ENCODE data around the gene PROM1. TPM values are rescaled to one million over a fixed set of nuclear protein-coding genes. Genes with fewer than 3 reads are reported as not detected.

Gene PROM1
- polyA plus RNA-seq, 1 donor from 2014 or later, result 1.1 TPM

GRCh38 chr4:15925830-15926229 is 158.0 kb downstream of the PROM1 start:
- H3K27me3 ChIP-seq (ENCODE audit: insufficient read depth, low read depth, low read length), result no peaks in the 10 kb centered on the region
- no peak overlapping the region for H3K27ac ChIP-seq (ENCODE audit: low read length)
- H3K4me3 ChIP-seq (ENCODE audit: low read length), result no peak overlapping the region
- no peaks in the 10 kb centered on the region for H3K9me2 ChIP-seq (ENCODE audit: insufficient read depth, low read length)
- no peak overlapping the region for H3K4me2 ChIP-seq (ENCODE audit: low read length)
- H3K79me2 ChIP-seq (replicated peaks; ENCODE audit: insufficient read depth, low read length), result no peaks in the 10 kb centered on the region
- no peak overlapping the region for H2AFZ ChIP-seq (ENCODE audit: low read depth, low read length)
- H3K9me3 ChIP-seq (ENCODE audit: low read length), result no peaks in the 10 kb centered on the region
- H3F3A ChIP-seq (ENCODE audit: insufficient read depth, low read length, poor library complexity, severe bottlenecking), result no peaks in the 10 kb centered on the region
- no peaks in the 10 kb centered on the region for H3K36me3 ChIP-seq (ENCODE audit: insufficient read depth, low read length)
- no peak overlapping the region for H3K9ac ChIP-seq (ENCODE audit: low read length)
- TF ChIP-seq CTCF (IDR thresholded peaks at IDR 0.05; ENCODE audit: poor library complexity, severe bottlenecking) (no peak), SMC3 (conservative IDR thresholded peaks at IDR 0.05; ENCODE audit: poor library complexity) (no peak), RAD21 (conservative IDR thresholded peaks at IDR 0.05) (no peak), EP300 (conservative IDR thresholded peaks at IDR 0.05; ENCODE audit: poor library complexity, severe bottlenecking) (no peak), REST (IDR thresholded peaks at IDR 0.05; ENCODE audit: borderline replicate concordance) (no peak), TAF1 (IDR thresholded peaks at IDR 0.05; ENCODE audit: low read depth) (no peak), EZH2 (IDR thresholded peaks at IDR 0.05; ENCODE audit: borderline replicate concordance, insufficient read depth, low read length, poor library complexity, severe bottlenecking) (no peak), MXI1 (conservative IDR thresholded peaks at IDR 0.05; ENCODE audit: poor library complexity, severe bottlenecking) (no peak), POLR2AphosphoS5 (IDR thresholded peaks at IDR 0.05) (no peak)
- no peaks in the 10 kb centered on the region for H4K20me1 ChIP-seq (ENCODE audit: insufficient read depth)

DNA sequence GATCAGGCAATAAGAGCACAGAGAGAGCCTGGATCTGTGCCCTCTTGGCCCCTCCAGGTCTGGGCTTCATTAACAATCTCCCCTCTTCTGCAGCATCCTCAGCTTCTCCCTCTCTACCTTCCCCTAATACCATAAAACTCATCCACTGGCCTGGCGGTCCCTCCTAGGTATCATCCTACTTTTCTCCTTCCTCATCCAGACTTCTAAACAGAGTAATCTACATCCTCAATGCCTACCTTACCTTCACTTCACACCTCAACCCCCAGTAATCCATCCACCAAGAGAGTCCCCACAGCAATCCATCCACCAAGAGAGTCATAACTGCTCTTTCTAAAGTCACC is 162.3 kb downstream of the PROM1 start:
- Histone ChIP-seq H3K27ac (ENCODE audit: low read length) (no peak overlapping the region), H2AFZ (ENCODE audit: low read depth, low read length) (no peak overlapping the region), H4K20me1 (ENCODE audit: insufficient read depth) (no peaks in the 10 kb centered on the region), H3K9me2 (ENCODE audit: insufficient read depth, low read length) (no peaks in the 10 kb centered on the region), H3K27me3 (ENCODE audit: insufficient read depth, low read depth, low read length) (no peaks in the 10 kb centered on the region), H3K4me3 (ENCODE audit: low read length) (no peak overlapping the region), H3K79me2 (replicated peaks; ENCODE audit: insufficient read depth, low read length) (no peaks in the 10 kb centered on the region), H3F3A (ENCODE audit: insufficient read depth, low read length, poor library complexity, severe bottlenecking) (no peaks in the 10 kb centered on the region), H3K9ac (ENCODE audit: low read length) (no peak overlapping the region), H3K36me3 (ENCODE audit: insufficient read depth, low read length) (no peaks in the 10 kb centered on the region), H3K9me3 (ENCODE audit: low read length) (no peaks in the 10 kb centered on the region), H3K4me2 (ENCODE audit: low read length) (no peak overlapping the region)
- TF ChIP-seq EP300 (conservative IDR thresholded peaks at IDR 0.05; ENCODE audit: poor library complexity, severe bottlenecking) (no peak), EZH2 (IDR thresholded peaks at IDR 0.05; ENCODE audit: borderline replicate concordance, insufficient read depth, low read length, poor library complexity, severe bottlenecking) (no peak), CTCF (IDR thresholded peaks at IDR 0.05; ENCODE audit: poor library complexity, severe bottlenecking) (no peak), TAF1 (IDR thresholded peaks at IDR 0.05; ENCODE audit: low read depth) (no peak), POLR2AphosphoS5 (IDR thresholded peaks at IDR 0.05) (no peak), RAD21 (conservative IDR thresholded peaks at IDR 0.05) (no peak), SMC3 (conservative IDR thresholded peaks at IDR 0.05; ENCODE audit: poor library complexity) (no peak), MXI1 (conservative IDR thresholded peaks at IDR 0.05; ENCODE audit: poor library complexity, severe bottlenecking) (no peak), REST (IDR thresholded peaks at IDR 0.05; ENCODE audit: borderline replicate concordance) (no peak)
